ENCODE results near the gene CLUH. TPM values are rescaled to one million over a fixed set of nuclear protein-coding genes. Genes with fewer than 3 reads are reported as not detected.

CLUH gene
- 99.0 TPM for total RNA-seq

- ATAC-seq = peak; percentile 83
These were observed at the start of gene CLUH for GRCh38 chr17:2711608-2712299. Gene CLUH, minus strand, starts transcription at chr17:2711764. Its CDS starts 103 bp downstream, at chr17:2711661.

- ATAC-seq = no peak
These were observed 47.3 kb upstream of the CLUH start for GRCh38 chr17:2758870-2759269.

- peak; percentile 45 for ATAC-seq
These were observed 44.5 kb upstream of the CLUH start for GRCh38 chr17:2755891-2756724.

GRCh38 chr17:2751491-2751890 lies 39.9 kb upstream of the CLUH start:
- ATAC-seq = no peak

GRCh38 chr17:2750721-2751120 lies 39.2 kb upstream of the CLUH start:
- ATAC-seq = no peak

GRCh38 chr17:2749784-2750181 lies 38.2 kb upstream of the CLUH start:
- peak; percentile 93 for ATAC-seq

- peak; percentile 19 for ATAC-seq
These were observed 37.7 kb upstream of the CLUH start, which contains the start of gene CCDC92B for GRCh38 chr17:2749058-2749783. Gene CCDC92B, minus strand, starts transcription at chr17:2749652. Its CDS starts 14,507 bp downstream, at chr17:2735145.

- ATAC-seq = no peak
These were observed 33.9 kb upstream of the CLUH start for GRCh38 chr17:2745317-2746037.

- ATAC-seq = no peak
These were observed 26.1 kb upstream of the CLUH start for GRCh38 chr17:2737693-2738092.

GRCh38 chr17:2736956-2737355 lies 25.4 kb upstream of the CLUH start:
- peak; percentile 75 for ATAC-seq

- no peak for ATAC-seq
These were observed 24.3 kb upstream of the CLUH start for GRCh38 chr17:2735896-2736295.

GRCh38 chr17:2734939-2735338 lies 23.4 kb upstream of the CLUH start:
- ATAC-seq = no peak

GRCh38 chr17:2731807-2732206 lies 20.2 kb upstream of the CLUH start:
- no peak for ATAC-seq

- no peak for ATAC-seq
These were observed 19.3 kb upstream of the CLUH start for GRCh38 chr17:2730764-2731353.

- peak; percentile 62 for ATAC-seq
These were observed 13.2 kb upstream of the CLUH start for GRCh38 chr17:2724784-2725164.

GRCh38 chr17:2723997-2724783 lies 12.6 kb upstream of the CLUH start:
- peak; percentile 35 for ATAC-seq

GRCh38 chr17:2723505-2723996 lies 12.0 kb upstream of the CLUH start:
- ATAC-seq = peak; percentile 20

- no peak for ATAC-seq
These were observed 11.0 kb upstream of the CLUH start for GRCh38 chr17:2722611-2723010.

- no peak for ATAC-seq
These were observed 10.0 kb upstream of the CLUH start for GRCh38 chr17:2721603-2722002.

GRCh38 chr17:2719861-2720260 lies 8.3 kb upstream of the CLUH start:
- ATAC-seq = no peak

All from esophagus mucosa (tissue), 1 donor.